Osteocyte (in vitro differentiated cells): ENCODE measurements around the gene CLRN1. TPM values are rescaled to one million over a fixed set of nuclear protein-coding genes. Genes with fewer than 3 reads are reported as not detected.

Source experiments
- DNase-seq: peaks from one replicate; pipeline ENCODE4 v3.0.0; 2021; ENCODE audit warnings: mixed read lengths; ENCODE audit not compliant: unreplicated experiment; ENCODE audit errors: extremely low spot score
- H3K27ac Mint-ChIP-seq: one replicate; pipeline ENCODE4 v1.8.0; 2021; ENCODE audit warnings: mild to moderate bottlenecking, mixed read lengths; ENCODE audit not compliant: unreplicated experiment
- H3K27me3 Mint-ChIP-seq: one replicate; pipeline ENCODE4 v1.8.0; 2021; ENCODE audit warnings: mixed read lengths; ENCODE audit not compliant: unreplicated experiment
- H3K36me3 Mint-ChIP-seq: one replicate; pipeline ENCODE4 v1.8.0; 2021; ENCODE audit warnings: mixed read lengths; ENCODE audit not compliant: unreplicated experiment
- H3K4me1 Mint-ChIP-seq: one replicate; pipeline ENCODE4 v1.8.0; 2021; ENCODE audit warnings: mixed read lengths; ENCODE audit not compliant: unreplicated experiment
- H3K4me3 Mint-ChIP-seq: one replicate; pipeline ENCODE4 v1.8.0; 2021; ENCODE audit warnings: mild to moderate bottlenecking, moderate library complexity, mixed read lengths; ENCODE audit not compliant: unreplicated experiment
- H3K9me3 Mint-ChIP-seq: one replicate; pipeline ENCODE4 v1.8.0; 2021; ENCODE audit warnings: mixed read lengths; ENCODE audit not compliant: unreplicated experiment
- CTCF ChIP-seq: fragments of 200-600 bp; sonication (generic); IDR thresholded peaks from 2 replicates; pipeline ENCODE4 v1.5.0; 2021; ENCODE audit warnings: antibody characterized with exemption, mild to moderate bottlenecking, moderate library complexity
- total RNA-seq: library from RNA; stranded (reverse); gene quantifications from 2 replicates; pipeline ENCODE4 v1.2.1, GENCODE V29; 2021

CLRN1 gene
- total RNA-seq, 1 donor from 2014 or later, result not detected

GRCh38 chr3:150878290-150878689, 94.2 kb downstream of the CLRN1 start:
- no peak for DNase-seq
- Mint-ChIP-seq H3K4me3 (no peak overlapping the region), H3K36me3 (no peaks in the 10 kb centered on the region), H3K4me1 (no peaks in the 10 kb centered on the region), H3K27ac (no peak overlapping the region), H3K9me3 (no peaks in the 10 kb centered on the region), H3K27me3 (peaks cover 21% of the 10 kb centered on the region)
- TF ChIP-seq CTCF, result no peak

- Mint-ChIP-seq H3K27ac (no peak overlapping the region), H3K36me3 (no peaks in the 10 kb centered on the region), H3K4me1 (no peaks in the 10 kb centered on the region), H3K4me3 (no peak overlapping the region), H3K9me3 (no peaks in the 10 kb centered on the region), H3K27me3 (peaks cover 19% of the 10 kb centered on the region)
- TF ChIP-seq CTCF, result no peak
- no peak for DNase-seq
These were observed 95.2 kb downstream of the CLRN1 start for GRCh38 chr3:150877303-150877702.

GRCh38 chr3:150876611-150877265, 95.8 kb downstream of the CLRN1 start:
- Mint-ChIP-seq H3K27ac (no peak overlapping the region), H3K4me3 (no peak overlapping the region), H3K4me1 (no peaks in the 10 kb centered on the region), H3K36me3 (no peaks in the 10 kb centered on the region), H3K9me3 (no peaks in the 10 kb centered on the region), H3K27me3 (peaks cover 13% of the 10 kb centered on the region)
- DNase-seq, result no peak
- TF ChIP-seq CTCF, result no peak

Other genes starting within 250 kb of the CLRN1 start
- 26.9 and 27.6 TPM in 2 replicates for gene SIAH2, start 209.6 kb downstream of the CLRN1 start, total RNA-seq
- not detected in 2 replicates for gene MINDY4B, start 67.3 kb downstream of the CLRN1 start, total RNA-seq
- 1.4 TPM in 2 replicates for gene MED12L, start 112.9 kb upstream of the CLRN1 start, total RNA-seq
- gene GPR171, start 230.5 kb upstream of the CLRN1 start, total RNA-seq, result not detected in 2 replicates